Stimulated activated CD4-positive, alpha-beta T cell treated with anti-CD3 and anti-CD28 coated beads, Interleukin-1b, Interleukin-23, amount 100 ng/mL, for 48 hours (primary cell): ENCODE results near the gene MFAP2.

Source experiments
- DNase-seq: peaks from one replicate; pipeline ENCODE4 v3.0.0-alpha.2; 2020

The MFAP2 gene

GRCh38 chr1:17005365-17005740 lies 24.9 kb upstream of the MFAP2 start:
- DNase-seq: no peak

- DNase-seq: no peak
These were observed 24.3 kb upstream of the MFAP2 start for GRCh38 chr1:17004466-17005364.

GRCh38 chr1:17002524-17002902 lies 22.1 kb upstream of the MFAP2 start:
- DNase-seq: no peak

- DNase-seq: no peak
These were observed 21.5 kb upstream of the MFAP2 start for GRCh38 chr1:17001760-17002523.

GRCh38 chr1:16999863-17000262 lies 19.4 kb upstream of the MFAP2 start:
- no peak for DNase-seq

GRCh38 chr1:16998589-16998988 lies 18.2 kb upstream of the MFAP2 start:
- no peak for DNase-seq

- no peak for DNase-seq
These were observed 16.4 kb upstream of the MFAP2 start for GRCh38 chr1:16996845-16997244.

GRCh38 chr1:16993521-16994038 lies 13.2 kb upstream of the MFAP2 start:
- DNase-seq: no peak

GRCh38 chr1:16992675-16993074 lies 12.3 kb upstream of the MFAP2 start:
- no peak for DNase-seq

GRCh38 chr1:16992102-16992501 lies 11.7 kb upstream of the MFAP2 start:
- DNase-seq: no peak

GRCh38 chr1:16991571-16991970 lies 11.2 kb upstream of the MFAP2 start:
- DNase-seq: no peak

GRCh38 chr1:16989676-16990391 lies 9.4 kb upstream of the MFAP2 start:
- DNase-seq: no peak

- no peak for DNase-seq
These were observed 7.8 kb upstream of the MFAP2 start for GRCh38 chr1:16988210-16988609.

- DNase-seq: no peak
These were observed 6.5 kb upstream of the MFAP2 start for GRCh38 chr1:16986962-16987361.

- no peak for DNase-seq
These were observed 6.1 kb upstream of the MFAP2 start for GRCh38 chr1:16986560-16986959.

GRCh38 chr1:16986113-16986512 lies 5.7 kb upstream of the MFAP2 start:
- no peak for DNase-seq

- no peak for DNase-seq
These were observed 4.3 kb upstream of the MFAP2 start for GRCh38 chr1:16984717-16985116.

- no peak for DNase-seq
These were observed 3.2 kb upstream of the MFAP2 start for GRCh38 chr1:16983649-16984048.

GRCh38 chr1:16982902-16983301 lies 2.5 kb upstream of the MFAP2 start:
- no peak for DNase-seq

- DNase-seq: no peak
These were observed 939 bp upstream of the MFAP2 start for GRCh38 chr1:16981269-16981849.

- DNase-seq: no peak
These were observed 719 bp downstream of the MFAP2 start for GRCh38 chr1:16979475-16980327.
